PFSK-1 (cell line): ENCODE measurements around the gene LPCAT2.

Source experiments
- FOXP2 ChIP-seq: optimal IDR thresholded peaks from 2 replicates; pipeline ENCODE3; 2011; ENCODE audit warnings: borderline replicate concordance, control low read depth, inconsistent platforms; ENCODE audit not compliant: insufficient read depth; ENCODE audit errors: extremely low read length, extremely low read depth
- POLR2AphosphoS5 ChIP-seq: IDR thresholded peaks from 2 replicates; pipeline ENCODE4 v1.6.1; 2012; ENCODE audit warnings: low read depth, mild to moderate bottlenecking, control low read depth, low read length, moderate library complexity
- SIN3A ChIP-seq: IDR thresholded peaks from 2 replicates; pipeline ENCODE4 v1.6.1; 2012; ENCODE audit warnings: mild to moderate bottlenecking, low read length, moderate library complexity, borderline replicate concordance; ENCODE audit not compliant: insufficient read depth
- TAF1 ChIP-seq: IDR thresholded peaks from 2 replicates; pipeline ENCODE4 v1.6.1; 2012; ENCODE audit warnings: low read length, control low read depth, borderline replicate concordance; ENCODE audit not compliant: insufficient read depth
- TF ChIP-seq, protein P1 (sequence below), 2 experiments: IDR thresholded peaks; 2 replicates each; pipeline versions ENCODE4 v1.6.1 to v1.8.0; 2011 to 2012; ENCODE audit warnings: low read depth in 2 of 2, low read length in 2 of 2, control low read depth in 1 of 2, inconsistent platforms in 1 of 2, mild to moderate bottlenecking in 1 of 2, moderate library complexity in 1 of 2; ENCODE audit not compliant: insufficient read depth in 1 of 2

The LPCAT2 gene

DNA sequence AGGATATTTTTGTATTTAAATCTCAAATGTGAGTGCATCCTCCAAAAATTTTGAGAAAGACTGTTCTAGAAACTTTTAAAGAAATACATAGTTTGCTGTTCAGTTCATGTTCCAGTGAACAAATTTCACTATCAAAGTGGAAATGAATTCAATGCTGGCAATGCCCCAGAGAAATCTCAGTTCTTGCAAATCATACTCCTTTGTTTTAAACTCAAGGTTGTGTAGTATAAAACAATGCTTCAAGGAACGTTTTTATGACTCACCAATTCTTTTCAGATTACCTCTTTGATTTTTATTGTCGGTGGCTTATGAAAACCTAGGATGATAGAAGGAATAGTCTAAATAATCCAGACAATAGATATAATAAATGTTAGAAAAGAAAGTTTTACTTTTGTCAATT lies 17.6 kb downstream of the LPCAT2 start:
- TF ChIP-seq, protein P1, sequence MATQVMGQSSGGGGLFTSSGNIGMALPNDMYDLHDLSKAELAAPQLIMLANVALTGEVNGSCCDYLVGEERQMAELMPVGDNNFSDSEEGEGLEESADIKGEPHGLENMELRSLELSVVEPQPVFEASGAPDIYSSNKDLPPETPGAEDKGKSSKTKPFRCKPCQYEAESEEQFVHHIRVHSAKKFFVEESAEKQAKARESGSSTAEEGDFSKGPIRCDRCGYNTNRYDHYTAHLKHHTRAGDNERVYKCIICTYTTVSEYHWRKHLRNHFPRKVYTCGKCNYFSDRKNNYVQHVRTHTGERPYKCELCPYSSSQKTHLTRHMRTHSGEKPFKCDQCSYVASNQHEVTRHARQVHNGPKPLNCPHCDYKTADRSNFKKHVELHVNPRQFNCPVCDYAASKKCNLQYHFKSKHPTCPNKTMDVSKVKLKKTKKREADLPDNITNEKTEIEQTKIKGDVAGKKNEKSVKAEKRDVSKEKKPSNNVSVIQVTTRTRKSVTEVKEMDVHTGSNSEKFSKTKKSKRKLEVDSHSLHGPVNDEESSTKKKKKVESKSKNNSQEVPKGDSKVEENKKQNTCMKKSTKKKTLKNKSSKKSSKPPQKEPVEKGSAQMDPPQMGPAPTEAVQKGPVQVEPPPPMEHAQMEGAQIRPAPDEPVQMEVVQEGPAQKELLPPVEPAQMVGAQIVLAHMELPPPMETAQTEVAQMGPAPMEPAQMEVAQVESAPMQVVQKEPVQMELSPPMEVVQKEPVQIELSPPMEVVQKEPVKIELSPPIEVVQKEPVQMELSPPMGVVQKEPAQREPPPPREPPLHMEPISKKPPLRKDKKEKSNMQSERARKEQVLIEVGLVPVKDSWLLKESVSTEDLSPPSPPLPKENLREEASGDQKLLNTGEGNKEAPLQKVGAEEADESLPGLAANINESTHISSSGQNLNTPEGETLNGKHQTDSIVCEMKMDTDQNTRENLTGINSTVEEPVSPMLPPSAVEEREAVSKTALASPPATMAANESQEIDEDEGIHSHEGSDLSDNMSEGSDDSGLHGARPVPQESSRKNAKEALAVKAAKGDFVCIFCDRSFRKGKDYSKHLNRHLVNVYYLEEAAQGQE (IDR thresholded peaks at IDR 0.05; ENCODE audit: insufficient read depth in 1 of 2, low read depth in 2 of 2, low read length in 2 of 2): no peak
- TF ChIP-seq TAF1: no peak

DNA sequence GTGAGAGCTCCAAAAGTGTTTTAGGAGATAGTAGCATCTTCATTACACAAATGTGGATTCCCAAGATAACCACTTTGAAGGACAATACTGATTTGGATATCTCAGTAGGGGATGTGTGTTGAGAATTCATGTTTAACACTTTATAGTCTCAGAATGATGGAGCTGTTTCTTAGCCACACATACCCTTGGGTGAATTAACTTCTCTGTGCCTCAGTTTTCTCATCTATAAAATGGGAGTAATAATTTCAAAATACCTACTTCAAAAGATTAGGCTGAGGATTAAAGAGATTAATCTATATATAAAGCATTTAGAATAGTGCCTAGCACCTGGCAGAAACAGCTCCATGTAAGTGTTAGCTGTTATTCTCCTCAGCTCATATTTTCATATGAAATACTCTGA lies 19.0 kb downstream of the LPCAT2 start:
- no peak for TF ChIP-seq SIN3A
- TF ChIP-seq, protein P1 (IDR thresholded peaks at IDR 0.05; ENCODE audit: insufficient read depth in 1 of 2, low read depth in 2 of 2, low read length in 2 of 2): no peak
- TF ChIP-seq TAF1: no peak
- no peak for TF ChIP-seq FOXP2
- TF ChIP-seq POLR2AphosphoS5: no peak

DNA sequence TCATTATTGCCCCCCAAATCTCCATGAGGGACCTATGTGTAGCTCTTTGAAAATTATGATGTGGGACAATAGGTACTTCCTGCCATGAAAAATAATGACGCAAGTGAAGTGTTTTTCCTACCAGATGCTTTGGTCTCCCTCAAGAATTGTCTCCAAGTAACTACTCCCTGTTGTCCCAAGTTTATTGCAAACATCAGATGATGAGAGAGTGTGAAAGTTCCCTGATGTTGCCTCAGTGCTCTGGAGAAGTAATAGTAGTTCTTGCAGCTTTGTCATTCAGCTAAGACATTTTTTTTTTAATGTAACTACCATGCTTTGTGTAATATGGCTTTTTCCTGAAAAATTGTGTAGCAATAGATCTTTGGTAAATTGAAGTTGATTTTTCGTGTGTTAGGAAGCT lies 20.1 kb downstream of the LPCAT2 start:
- TF ChIP-seq FOXP2 (no peak), POLR2AphosphoS5 (no peak), SIN3A (no peak), TAF1 (no peak)
- TF ChIP-seq, protein P1 (IDR thresholded peaks at IDR 0.05; ENCODE audit: insufficient read depth in 1 of 2, low read depth in 2 of 2, low read length in 2 of 2): no peak

DNA sequence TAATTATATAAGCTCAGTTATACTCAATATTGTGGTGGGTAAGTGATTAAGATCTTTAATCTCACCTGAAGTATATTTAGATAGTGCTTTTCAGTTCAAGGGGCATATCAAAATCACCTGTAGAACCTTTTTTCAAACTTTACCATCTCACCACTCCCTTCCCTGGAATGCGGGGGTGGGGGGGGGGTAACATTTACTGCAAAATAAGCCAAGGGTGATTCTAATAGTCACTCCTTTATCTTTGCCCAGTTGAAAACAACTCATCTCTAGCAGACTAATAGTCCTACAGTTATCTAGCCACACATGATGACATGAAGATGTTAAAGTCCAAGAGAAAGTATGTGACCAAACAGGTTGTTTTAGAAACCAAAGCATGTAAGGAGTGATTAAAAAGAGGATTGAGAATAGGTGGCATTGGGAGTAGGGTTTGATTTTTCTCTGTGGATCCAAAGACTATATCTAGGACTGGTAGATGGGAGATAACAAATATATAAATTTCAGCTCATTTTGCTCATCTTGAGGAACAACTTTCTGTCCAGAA lies 21.5 kb downstream of the LPCAT2 start:
- TF ChIP-seq POLR2AphosphoS5: no peak
- TF ChIP-seq, protein P1 (IDR thresholded peaks at IDR 0.05; ENCODE audit: insufficient read depth in 1 of 2, low read depth in 2 of 2, low read length in 2 of 2): no peak
- TF ChIP-seq SIN3A: no peak
- no peak for TF ChIP-seq TAF1
- TF ChIP-seq FOXP2: no peak

DNA sequence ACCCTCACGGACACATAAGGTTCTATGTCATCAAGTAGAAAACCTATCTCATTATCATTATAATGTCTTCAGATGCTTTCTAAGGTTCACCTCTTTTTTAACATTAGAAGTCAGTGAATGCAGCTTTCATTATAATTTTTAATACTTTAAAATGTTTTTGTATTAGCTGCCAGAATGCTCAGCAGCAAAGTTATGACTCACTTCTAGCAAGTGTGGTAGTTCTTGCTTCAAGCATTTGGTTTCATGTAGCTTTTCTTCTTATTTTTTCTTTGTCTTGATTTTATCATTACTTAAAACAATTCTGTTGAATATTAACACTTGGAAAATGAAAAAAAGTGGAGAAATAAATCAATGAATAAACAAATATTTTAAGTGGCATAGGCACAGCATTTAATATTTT lies 23.4 kb downstream of the LPCAT2 start:
- TF ChIP-seq POLR2AphosphoS5: no peak
- TF ChIP-seq, protein P1 (IDR thresholded peaks at IDR 0.05; ENCODE audit: insufficient read depth in 1 of 2, low read depth in 2 of 2, low read length in 2 of 2): no peak
- TF ChIP-seq SIN3A: no peak
- no peak for TF ChIP-seq FOXP2
- no peak for TF ChIP-seq TAF1
